OCI-LY1 (cell line): Measurements from ENCODE around the gene HSD17B14.

Source experiments
- H2AFZ ChIP-seq: fragments of 200-600 bp; sonication (generic), shearing (Covaris generic); 2 replicates; pipeline ENCODE4 v1.6.0; 2014; ENCODE audit warnings: antibody characterized with exemption, mild to moderate bottlenecking, low read length
- H3F3A ChIP-seq: fragments of 200-600 bp; sonication (generic), shearing (Covaris generic); 2 replicates; pipeline ENCODE4 v1.6.0; 2014; ENCODE audit warnings: mild to moderate bottlenecking, antibody characterized with exemption, low read length, moderate library complexity; ENCODE audit not compliant: insufficient read depth
- H3K27ac ChIP-seq: fragments of 200-600 bp; sonication (generic); 2 replicates; pipeline ENCODE4 v1.5.1; 2014; ENCODE audit warnings: low read length, mixed run types, mild to moderate bottlenecking, low read depth; ENCODE audit not compliant: poor library complexity, severe bottlenecking
- H3K27me3 ChIP-seq: fragments of 200-600 bp; sonication (generic); 2 replicates; pipeline ENCODE4 v1.6.0; 2014; ENCODE audit warnings: antibody characterized with exemption, mild to moderate bottlenecking, low read length, moderate library complexity; ENCODE audit not compliant: insufficient read depth
- H3K36me3 ChIP-seq: fragments of 200-600 bp; sonication (generic); 2 replicates; pipeline ENCODE4 v1.6.1; 2014; ENCODE audit warnings: mild to moderate bottlenecking, antibody characterized with exemption, low read length, moderate library complexity, mixed read lengths; ENCODE audit not compliant: insufficient read depth
- H3K4me1 ChIP-seq: fragments of 200-600 bp; sonication (generic); 2 replicates; pipeline ENCODE4 v1.5.1; 2014; ENCODE audit warnings: mild to moderate bottlenecking, low read length, moderate library complexity; ENCODE audit not compliant: insufficient read depth, severe bottlenecking
- H3K4me2 ChIP-seq: fragments of 200-600 bp; sonication (generic), shearing (Covaris generic); 2 replicates; pipeline ENCODE4 v1.6.1; 2014; ENCODE audit warnings: low read length
- H3K4me3 ChIP-seq: fragments of 200-600 bp; sonication (generic); 2 replicates; pipeline ENCODE4 v1.5.1; 2014; ENCODE audit warnings: low read length, low read depth, mild to moderate bottlenecking, mixed read lengths; ENCODE audit not compliant: poor library complexity, severe bottlenecking
- H3K79me2 ChIP-seq: fragments of 200-600 bp; shearing (Covaris generic); 2 replicates; pipeline ENCODE4 v1.6.1; 2016; ENCODE audit warnings: mixed run types, low read length, mixed read lengths; ENCODE audit not compliant: insufficient read depth
- H3K9ac ChIP-seq: fragments of 200-600 bp; sonication (generic), shearing (Covaris generic); 2 replicates; pipeline ENCODE4 v1.6.1; 2014; ENCODE audit warnings: mild to moderate bottlenecking, low read length, mixed read lengths
- H3K9me2 ChIP-seq: fragments of 200-600 bp; sonication (generic), shearing (Covaris generic); 2 replicates; pipeline ENCODE4 v1.6.1; 2014; ENCODE audit warnings: low read depth, mild to moderate bottlenecking, low read length, mixed read lengths
- H3K9me3 ChIP-seq: fragments of 200-600 bp; shearing (Covaris generic); 2 replicates; pipeline ENCODE4 v1.6.1; 2014; ENCODE audit warnings: low read length, mixed read lengths
- H4K20me1 ChIP-seq: fragments of 200-600 bp; sonication (generic), shearing (Covaris generic); 2 replicates; pipeline ENCODE4 v1.6.0; 2016; ENCODE audit warnings: mild to moderate bottlenecking, low read length; ENCODE audit not compliant: insufficient read depth
- CTCF ChIP-seq: fragments of 200-600 bp; sonication (generic), shearing (Covaris generic); IDR thresholded peaks from 2 replicates; pipeline ENCODE4 v1.5.1; 2017; ENCODE audit warnings: mild to moderate bottlenecking, antibody characterized with exemption, low read length, moderate library complexity, mixed read lengths
- EZH2 ChIP-seq: fragments of 200-600 bp; sonication (generic), shearing (Covaris generic); IDR thresholded peaks from 2 replicates; pipeline ENCODE4 v1.8.0; 2017; ENCODE audit warnings: borderline replicate concordance, mixed run types, mild to moderate bottlenecking, antibody characterized with exemption, low read length, moderate library complexity, mixed read lengths

Gene HSD17B14

GRCh38 chr19:48874303-48875135 is 38.2 kb upstream of the HSD17B14 start:
- no peaks in the 10 kb centered on the region for H3K9me3 ChIP-seq
- H3K27ac ChIP-seq, result peak overlapping the region; percentile 18
- no peak overlapping the region for H2AFZ ChIP-seq
- H3K4me3 ChIP-seq, result peak overlapping the region; percentile 40
- TF ChIP-seq EZH2, result no peak
- no peak for TF ChIP-seq CTCF
- peak overlapping the region; percentile 61 for H3K4me2 ChIP-seq
- H3F3A ChIP-seq, result no peaks in the 10 kb centered on the region
- H3K4me1 ChIP-seq, result peaks cover 36% of the 10 kb centered on the region
- no peaks in the 10 kb centered on the region for H3K9me2 ChIP-seq
- H3K36me3 ChIP-seq, result peaks cover 6% of the 10 kb centered on the region
- no peaks in the 10 kb centered on the region for H3K27me3 ChIP-seq
- H3K79me2 ChIP-seq, result no peaks in the 10 kb centered on the region
- no peaks in the 10 kb centered on the region for H4K20me1 ChIP-seq
- no peak overlapping the region for H3K9ac ChIP-seq

- Histone ChIP-seq H2AFZ (no peak overlapping the region), H3K4me3 (peak overlapping the region; percentile 90), H4K20me1 (no peaks in the 10 kb centered on the region), H3K79me2 (no peaks in the 10 kb centered on the region), H3K9me2 (no peaks in the 10 kb centered on the region), H3K27ac (peak overlapping the region; percentile 71), H3K4me2 (peak overlapping the region; percentile 92), H3F3A (no peaks in the 10 kb centered on the region), H3K9me3 (no peaks in the 10 kb centered on the region), H3K27me3 (peaks cover 5% of the 10 kb centered on the region; the same call in 1 of the 2 replicates), H3K9ac (peak overlapping the region; percentile 93; the same call in 1 of the 2 replicates), H3K4me1 (peaks cover 36% of the 10 kb centered on the region), H3K36me3 (peaks cover 6% of the 10 kb centered on the region)
- TF ChIP-seq CTCF (no peak), EZH2 (no peak)
These were observed 37.4 kb upstream of the HSD17B14 start for GRCh38 chr19:48873476-48874302.

GRCh38 chr19:48872884-48873475 is 36.7 kb upstream of the HSD17B14 start:
- Histone ChIP-seq H3K4me2 (peak overlapping the region; percentile 92), H3K27ac (peak overlapping the region; percentile 71), H3K4me1 (peaks cover 36% of the 10 kb centered on the region), H3K4me3 (peak overlapping the region; percentile 90), H3K9ac (peak overlapping the region; percentile 93), H4K20me1 (no peaks in the 10 kb centered on the region), H3F3A (no peaks in the 10 kb centered on the region), H3K36me3 (peaks cover 6% of the 10 kb centered on the region), H2AFZ (no peak overlapping the region), H3K9me2 (no peaks in the 10 kb centered on the region), H3K9me3 (no peaks in the 10 kb centered on the region), H3K79me2 (no peaks in the 10 kb centered on the region), H3K27me3 (peaks cover 11% of the 10 kb centered on the region; the same call in 1 of the 2 replicates)
- no peak for TF ChIP-seq CTCF
- no peak for TF ChIP-seq EZH2
